HG02840 (cell line): ENCODE data around the gene MGAT4B.

ENCODE experiments used
- ATAC-seq: cut with Tn5 transposase; IDR thresholded peaks from one replicate; pipeline ENCODE4 v1.9.1; 2021; ENCODE audit warnings: mild to moderate bottlenecking, moderate library complexity, moderate number of reproducible peaks; ENCODE audit not compliant: unreplicated experiment, low FRiP score

Gene MGAT4B

GRCh38 chr5:179828756-179829421 is 22.2 kb upstream of the MGAT4B start:
- no peak for ATAC-seq

DNA sequence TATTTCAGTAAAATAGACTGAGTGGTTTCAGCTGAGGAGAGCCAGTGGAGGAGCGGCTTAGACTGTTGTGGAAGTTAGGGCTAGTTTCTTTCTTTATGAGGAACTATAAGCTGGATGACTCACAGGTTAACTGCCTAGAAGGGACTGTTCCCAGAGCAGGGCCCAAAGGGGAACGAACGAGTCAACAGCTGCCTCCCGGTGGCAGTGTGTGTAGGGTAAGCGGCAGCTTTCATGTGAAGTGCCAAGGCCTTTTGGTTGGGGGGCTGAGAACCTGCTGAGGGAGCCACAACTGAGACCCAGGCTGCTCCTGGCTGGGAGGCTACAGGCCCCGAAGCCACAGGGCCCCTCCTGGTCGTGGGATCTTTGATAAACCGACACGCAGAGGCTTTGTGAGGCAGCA is 21.0 kb upstream of the MGAT4B start:
- ATAC-seq: no peak

- no peak for ATAC-seq
Measured at GRCh38 chr5:179825655-179826182, 19.1 kb upstream of the MGAT4B start.

DNA sequence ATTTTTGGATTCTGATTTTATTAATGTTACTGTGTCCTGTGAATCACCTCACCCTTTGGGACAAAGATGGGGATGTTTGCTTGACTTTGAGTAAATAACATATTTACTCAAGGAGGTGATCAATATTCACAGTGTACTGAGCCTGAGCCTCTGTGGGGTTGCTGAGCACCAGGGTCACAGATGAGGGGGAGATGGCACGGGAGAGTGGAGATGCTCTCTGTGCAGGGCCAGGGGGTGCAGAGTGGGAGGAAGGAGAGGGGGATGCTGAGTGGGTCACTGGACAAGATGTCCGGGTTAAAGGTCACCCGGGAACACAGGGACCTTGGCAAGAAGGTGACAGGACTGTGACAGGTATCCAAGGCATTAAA is 18.1 kb upstream of the MGAT4B start:
- ATAC-seq: no peak

GRCh38 chr5:179823937-179824744 is 17.5 kb upstream of the MGAT4B start:
- no peak for ATAC-seq

- no peak for ATAC-seq
Measured at GRCh38 chr5:179822444-179822990, 15.9 kb upstream of the MGAT4B start.

DNA sequence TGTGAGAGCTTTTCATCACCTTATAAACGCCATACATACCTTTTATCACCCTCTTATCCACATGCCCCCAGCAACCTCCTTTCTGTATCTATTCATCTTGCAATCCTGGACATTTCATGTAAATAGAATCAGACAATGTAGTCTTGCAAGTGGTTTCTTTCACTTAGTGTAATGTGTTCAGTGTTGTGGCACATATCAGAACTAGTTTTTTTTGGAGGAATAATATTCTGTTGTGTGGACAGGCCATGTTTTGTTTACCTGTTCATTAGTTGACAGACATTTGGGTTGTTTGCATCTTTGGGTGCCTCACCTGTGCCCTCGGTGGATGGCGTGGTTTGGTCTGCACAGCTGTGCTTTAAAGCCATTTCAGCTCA is 15.4 kb upstream of the MGAT4B start:
- ATAC-seq: no peak

- peak; percentile 38 for ATAC-seq
Measured at GRCh38 chr5:179821298-179822058, 14.8 kb upstream of the MGAT4B start.

DNA sequence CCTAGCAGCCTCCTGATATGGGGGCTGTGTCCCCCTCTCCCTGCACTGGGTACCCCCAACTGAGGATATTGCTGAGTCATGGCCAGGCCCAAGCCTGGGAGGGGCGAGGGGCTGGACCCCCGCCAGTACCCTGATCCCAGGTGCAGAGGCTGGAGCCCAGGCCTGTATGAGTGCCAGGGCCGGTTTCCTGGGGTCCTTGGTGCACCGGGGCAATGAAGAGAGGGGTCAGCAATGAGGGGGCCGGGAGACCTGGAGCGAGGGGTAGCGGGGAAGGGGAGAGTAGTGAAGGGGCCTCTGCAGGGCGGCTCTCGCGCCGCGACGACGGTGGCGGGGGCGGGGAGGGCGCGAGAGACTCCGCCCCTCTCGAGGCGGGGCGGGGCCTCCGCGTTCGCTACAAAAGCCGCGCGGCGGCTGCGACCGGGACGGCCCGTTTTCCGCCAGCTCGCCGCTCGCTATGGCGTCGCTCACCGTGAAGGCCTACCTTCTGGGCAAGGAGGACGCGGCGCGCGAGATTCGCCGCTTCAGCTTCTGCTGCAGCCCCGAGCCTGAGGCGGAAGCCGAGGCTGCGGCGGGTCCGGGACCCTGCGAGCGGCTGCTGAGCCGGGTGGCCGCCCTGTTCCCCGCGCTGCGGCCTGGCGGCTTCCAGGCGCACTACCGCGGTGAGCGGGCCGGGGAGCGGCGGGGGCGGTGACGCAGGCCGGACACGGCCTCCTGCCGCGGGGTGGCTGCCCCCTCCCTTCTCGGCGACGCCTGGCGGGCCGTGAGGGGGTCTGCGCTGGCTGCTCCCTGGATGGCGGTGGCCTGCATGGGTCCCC is 14.0 kb upstream of the MGAT4B start, which contains the start of gene SQSTM1:
SQSTM1 (plus strand) TSS at position 423 of the 815 bp plus-strand sequence; CDS start at position 455, 32 bp downstream.
- ATAC-seq: peak; percentile 38

DNA sequence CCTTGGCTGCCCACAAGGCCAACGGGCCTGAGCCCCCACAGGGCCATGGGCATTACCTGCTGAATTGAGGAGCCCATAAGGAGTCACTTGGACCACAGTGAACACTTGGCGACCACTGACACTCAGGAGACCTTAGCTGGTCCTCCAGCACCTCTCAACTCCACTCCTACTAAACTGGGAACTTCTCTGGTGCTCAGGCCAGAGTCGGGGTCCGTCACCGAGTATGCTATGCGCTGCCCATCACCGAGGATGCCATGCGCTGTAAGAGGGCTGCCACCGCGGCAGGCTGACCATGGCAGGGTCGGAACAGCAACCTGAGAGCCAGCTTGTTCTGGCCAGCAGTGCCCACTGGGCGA is 13.4 kb upstream of the MGAT4B start:
- no peak for ATAC-seq

GRCh38 chr5:179819296-179820126 is 12.8 kb upstream of the MGAT4B start:
- ATAC-seq: no peak

- ATAC-seq: peak; percentile 61
Measured at GRCh38 chr5:179818746-179819295, 12.2 kb upstream of the MGAT4B start.

GRCh38 chr5:179817890-179818745 is 11.5 kb upstream of the MGAT4B start:
- ATAC-seq: no peak

DNA sequence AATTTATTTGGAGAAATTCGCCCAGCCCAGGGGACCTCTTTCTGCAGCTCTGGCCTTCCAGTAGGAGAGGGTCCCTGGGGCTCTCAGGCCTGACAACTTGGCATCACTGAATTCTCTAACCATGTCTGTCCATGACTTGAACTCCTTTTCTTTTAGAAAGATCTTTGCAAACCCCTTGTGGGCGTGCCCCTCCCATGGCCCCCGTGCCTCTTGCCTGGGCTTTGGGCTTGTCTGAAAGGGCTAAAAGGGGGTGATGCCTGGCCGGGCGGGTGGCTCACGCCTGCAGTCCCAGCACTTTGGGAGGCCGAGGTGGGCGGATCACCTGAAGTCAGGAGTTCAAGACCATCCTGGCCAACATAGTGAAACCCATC is 10.8 kb upstream of the MGAT4B start:
- ATAC-seq: no peak

GRCh38 chr5:179816796-179817469 is 10.3 kb upstream of the MGAT4B start:
- ATAC-seq: no peak

- no peak for ATAC-seq
Measured at GRCh38 chr5:179816401-179816795, 9.7 kb upstream of the MGAT4B start.

DNA sequence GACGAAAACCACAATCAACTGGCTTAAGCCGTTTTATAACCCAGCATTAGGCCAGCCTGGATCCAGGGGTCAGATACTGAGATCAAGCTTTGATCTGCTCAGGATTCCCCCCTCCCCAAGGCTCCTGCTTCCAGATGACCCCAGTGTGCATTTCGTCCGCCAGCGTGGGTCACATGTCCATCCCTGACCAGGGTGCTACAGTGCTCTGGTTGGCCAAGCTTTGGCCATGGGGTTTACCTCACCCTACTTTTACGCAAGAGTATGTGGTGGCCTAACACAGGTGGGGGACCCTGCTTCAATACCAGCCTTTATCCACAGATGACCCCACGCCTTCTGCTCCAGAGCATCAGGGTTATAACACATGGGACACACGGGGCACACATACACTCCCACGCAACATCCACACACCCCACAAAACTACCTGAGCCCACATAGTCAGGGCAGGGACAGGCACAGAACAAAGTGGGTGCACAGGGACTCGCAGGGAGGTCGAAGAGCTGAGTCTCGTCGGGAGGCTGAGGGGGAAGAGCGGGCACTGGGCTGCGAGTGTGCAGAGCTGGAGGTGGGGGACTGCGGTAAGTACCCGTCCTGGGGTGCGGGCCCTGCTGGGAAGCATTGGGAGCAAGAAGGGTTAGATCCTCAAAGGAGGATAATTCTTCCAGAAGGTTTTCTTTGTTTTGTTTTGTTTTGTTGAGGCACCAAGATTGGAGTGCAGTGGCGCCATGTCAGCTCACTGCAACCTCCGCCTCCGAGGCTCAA is 9.0 kb upstream of the MGAT4B start:
- ATAC-seq: no peak
